CD14-positive monocyte (primary cell): ENCODE data around the gene RFX3. TPM values are rescaled to one million over a fixed set of nuclear protein-coding genes. Genes with fewer than 3 reads are reported as not detected.

ENCODE experiments used
- DNase-seq, 3 donors: peaks; one replicate each; pipeline ENCODE4 v3.0.0-alpha.2; 2011 to 2022
- H2AFZ ChIP-seq: 2 replicates; pipeline ENCODE4 v1.6.0; 2012; ENCODE audit warnings: mild to moderate bottlenecking, low read depth, low read length, inconsistent platforms; ENCODE audit not compliant: insufficient read depth, poor library complexity, severe bottlenecking
- H3K27ac ChIP-seq, 2 donors: 1 replicate in 1 of 2; 2 replicates in 1 of 2; pipeline ENCODE4 v1.5.1; 2012 to 2013; ENCODE audit warnings: low read length in 2 of 2, control low read depth in 1 of 2, inconsistent platforms in 1 of 2, low read depth in 1 of 2, mild to moderate bottlenecking in 1 of 2
- H3K27me3 ChIP-seq, 2 donors: one replicate each; pipeline versions ENCODE4 v1.6.0 to v1.6.1; 2011 to 2013; ENCODE audit warnings: low read length in 2 of 2; ENCODE audit not compliant: control insufficient read depth in 2 of 2, insufficient read depth in 2 of 2
- H3K36me3 ChIP-seq, 2 donors: replicated peaks in 1 of 2; 1 replicate in 1 of 2; 2 replicates in 1 of 2; pipeline versions ENCODE4 v1.5.1 to v1.6.1; 2012 to 2013; ENCODE audit warnings: low read length in 2 of 2, control low read depth in 1 of 2, inconsistent platforms in 1 of 2, mild to moderate bottlenecking in 1 of 2; ENCODE audit not compliant: insufficient read depth in 2 of 2, control insufficient read depth in 1 of 2
- H3K4me1 ChIP-seq, 2 donors: 1 replicate in 1 of 2; 2 replicates in 1 of 2; pipeline versions ENCODE4 v1.5.1 to v1.6.1; 2012 to 2013; ENCODE audit warnings: low read length in 2 of 2, control low read depth in 1 of 2, inconsistent platforms in 1 of 2, mild to moderate bottlenecking in 1 of 2, moderate library complexity in 1 of 2; ENCODE audit not compliant: insufficient read depth in 2 of 2, control insufficient read depth in 1 of 2
- H3K4me2 ChIP-seq: replicated peaks from 2 replicates; pipeline ENCODE3; 2012; ENCODE audit warnings: low read length, moderate library complexity, mild to moderate bottlenecking; ENCODE audit not compliant: poor library complexity, severe bottlenecking; ENCODE audit errors: extremely low read depth
- H3K4me3 ChIP-seq, 3 experiments: fragments of 200-600 bp in 1 of 3; sonication (generic) in 1 of 3; replicated peaks in 1 of 3; 1 replicate in 2 of 3; 2 replicates in 1 of 3; pipeline ENCODE4 v1.5.1; 2011 to 2013; ENCODE audit warnings: low read length in 3 of 3, mild to moderate bottlenecking in 3 of 3, control low read depth in 2 of 3, low read depth in 2 of 3, inconsistent platforms in 1 of 3, moderate library complexity in 1 of 3
- H3K79me2 ChIP-seq: 2 replicates; pipeline ENCODE4 v1.6.0; 2012; ENCODE audit warnings: mild to moderate bottlenecking, control low read depth, inconsistent platforms, low read length, moderate library complexity; ENCODE audit not compliant: insufficient read depth
- H3K9ac ChIP-seq: 2 replicates; pipeline ENCODE4 v1.6.0; 2017; ENCODE audit warnings: low read length, mild to moderate bottlenecking; ENCODE audit not compliant: insufficient read depth, poor library complexity, severe bottlenecking
- H3K9me3 ChIP-seq, 2 donors: replicated peaks in 1 of 2; 1 replicate in 1 of 2; 2 replicates in 1 of 2; pipeline versions ENCODE4 v1.5.1 to v1.6.1; 2012 to 2013; ENCODE audit warnings: low read length in 2 of 2, control low read depth in 1 of 2; ENCODE audit not compliant: control insufficient read depth in 1 of 2, insufficient read depth in 1 of 2
- H4K20me1 ChIP-seq: 2 replicates; pipeline ENCODE4 v1.6.0; 2012; ENCODE audit warnings: mild to moderate bottlenecking, low read length, control low read depth, moderate library complexity; ENCODE audit not compliant: insufficient read depth
- H3K27ac Mint-ChIP-seq, 7 donors: one replicate each; pipeline ENCODE4 v1.8.0; 2020; ENCODE audit warnings: mild to moderate bottlenecking in 7 of 7, mixed read lengths in 7 of 7, moderate library complexity in 6 of 7, inconsistent platforms in 2 of 7
- H3K27me3 Mint-ChIP-seq, 3 donors: one replicate each; pipeline ENCODE4 v1.8.0; 2021 to 2022; ENCODE audit warnings: low read depth in 3 of 3, mild to moderate bottlenecking in 3 of 3, mixed read lengths in 3 of 3, moderate library complexity in 3 of 3, inconsistent platforms in 1 of 3
- H3K36me3 Mint-ChIP-seq, 2 donors: one replicate each; pipeline ENCODE4 v1.8.0; 2020; ENCODE audit warnings: mixed read lengths in 2 of 2, inconsistent platforms in 1 of 2, mild to moderate bottlenecking in 1 of 2
- H3K4me1 Mint-ChIP-seq: one replicate; pipeline ENCODE4 v1.8.0; 2020; ENCODE audit warnings: mild to moderate bottlenecking, mixed read lengths
- H3K4me3 Mint-ChIP-seq, 2 donors: one replicate each; pipeline ENCODE4 v1.8.0; 2020; ENCODE audit warnings: mild to moderate bottlenecking in 2 of 2, mixed read lengths in 2 of 2, moderate library complexity in 1 of 2
- H3K9me3 Mint-ChIP-seq, 7 donors: one replicate each; pipeline ENCODE4 v1.8.0; 2020 to 2022; ENCODE audit warnings: mixed read lengths in 7 of 7, mild to moderate bottlenecking in 6 of 7, moderate library complexity in 6 of 7, inconsistent platforms in 2 of 7
- CTCF ChIP-seq: fragments of 200-600 bp; IDR thresholded peaks from one replicate; pipeline ENCODE4 v1.8.0; 2022; ENCODE audit warnings: antibody characterized with exemption, mild to moderate bottlenecking
- WGBS: methylation state at CpG from one replicate; pipeline ENCODE4 v1.1.5; 2013; ENCODE audit warnings: missing lambda C conversion rate; ENCODE audit not compliant: insufficient coverage; 5-methylcytosine and 5-hydroxymethylcytosine counted together
- intact Hi-C, 2 donors: fragments of 100-400 bp; cut with micrococcal nuclease; formaldehyde crosslinking; loops; one replicate each; pipeline versions ENCODE4 v1.15.0 to v1.15.1; 2023
- polyA plus RNA-seq, 3 donors: library from polyadenylated mRNA; depleted of rRNA in 1 of 3; unstranded in 2 of 3; stranded (reverse) in 1 of 3; fragments of 300-500 nt in 2 of 3; fragments of >200 nt in 1 of 3; fragmentation: Illumina TruSeq in 2 of 3; gene quantifications; 1 replicate in 2 of 3; 2 replicates in 1 of 3; pipeline ENCODE4 v1.2.3, GENCODE V29; 2012 to 2021

Gene RFX3
- polyA plus RNA-seq, 3 donors = 1.7 to 5.2 (median 3.2) TPM

GRCh38 chr9:3497401-3497800 is 28.4 kb downstream of the RFX3 start:
- Histone ChIP-seq H3K4me1 (peaks cover 0 to 10% of the 10 kb centered on the region in 2 donors), H3K4me2 (no peak overlapping the region), H4K20me1 (no peaks in the 10 kb centered on the region), H3K4me3 (no peak overlapping the region), H3K27me3 (no peaks in the 10 kb centered on the region), H3K9ac (no peak overlapping the region), H3K27ac (no peak overlapping the region), H3K79me2 (no peaks in the 10 kb centered on the region), H3K9me3 (no peaks in the 10 kb centered on the region), H2AFZ (no peak overlapping the region), H3K36me3 (no peaks in the 10 kb centered on the region)
- peaks cover 0 to 5% (median 0%) of the 10 kb centered on the region in 7 donors for H3K9me3 Mint-ChIP-seq
- TF ChIP-seq CTCF = no peak
- peaks cover 0 to 2% of the 10 kb centered on the region in 2 donors for H3K36me3 Mint-ChIP-seq
- no peak overlapping the region for H3K4me3 Mint-ChIP-seq
- intact Hi-C loops = no loop called here
- no peak overlapping the region for H3K27ac Mint-ChIP-seq
- H3K4me1 Mint-ChIP-seq = peaks cover 16% of the 10 kb centered on the region
- no peaks in the 10 kb centered on the region for H3K27me3 Mint-ChIP-seq
- no peak for DNase-seq
- 83% methylated on average over 1 of the region's 2 CpGs for WGBS

GRCh38 chr9:3495855-3496254 is 29.9 kb downstream of the RFX3 start:
- Mint-ChIP-seq H3K4me3 (no peak overlapping the region), H3K4me1 (peaks cover 16% of the 10 kb centered on the region), H3K27ac (no peak overlapping the region), H3K36me3 (peaks cover 0 to 2% of the 10 kb centered on the region in 2 donors), H3K9me3 (peaks cover 0 to 2% (median 0%) of the 10 kb centered on the region in 7 donors), H3K27me3 (peaks cover 0 to 3% (median 0%) of the 10 kb centered on the region in 3 donors)
- Histone ChIP-seq H3K4me2 (no peak overlapping the region), H3K27ac (no peak overlapping the region), H3K79me2 (no peaks in the 10 kb centered on the region), H3K27me3 (no peaks in the 10 kb centered on the region), H2AFZ (no peak overlapping the region), H4K20me1 (no peaks in the 10 kb centered on the region), H3K9ac (no peak overlapping the region), H3K4me1 (peaks cover 0 to 10% of the 10 kb centered on the region in 2 donors), H3K36me3 (no peaks in the 10 kb centered on the region), H3K9me3 (no peaks in the 10 kb centered on the region), H3K4me3 (no peak overlapping the region)
- intact Hi-C loops = no loop called here
- WGBS = no CpG with 5 or more reads among the region's 3 CpGs
- DNase-seq = peak in 1 of 3 donors; percentile 10
- no peak for TF ChIP-seq CTCF
